HepG2 (cell line): ENCODE measurements around the gene HLF. TPM values are rescaled to one million over a fixed set of nuclear protein-coding genes. Genes with fewer than 3 reads are reported as not detected.
A peak's percentile ranks its signal among the peaks of the same experiment; 100 is the strongest.

Experiments
- ATF1 ChIP-seq: IDR thresholded peaks from 2 replicates; pipeline ENCODE4 v1.6.1; 2016; ENCODE audit warnings: mild to moderate bottlenecking, control low read depth
- BRD4 ChIP-seq: sonication (generic); formaldehyde crosslinking; IDR thresholded peaks from 2 replicates; pipeline ENCODE4 v1.4.0; 2020; ENCODE audit warnings: missing genetic modification reagents
- CCDC6 ChIP-seq: sonication (generic); formaldehyde crosslinking; IDR thresholded peaks from 2 replicates; pipeline ENCODE4 v1.8.1; 2022; ENCODE audit warnings: mild to moderate bottlenecking, missing genetic modification reagents, moderate library complexity
- CHD4 ChIP-seq: fragments of 200-600 bp; sonication (generic); IDR thresholded peaks from 2 replicates; pipeline ENCODE4 v1.7.0; 2017; ENCODE audit warnings: mild to moderate bottlenecking, low read length, borderline replicate concordance
- ETV5 ChIP-seq: IDR thresholded peaks from 2 replicates; pipeline ENCODE4 v1.6.1; 2018; ENCODE audit warnings: missing biosample characterization, missing genetic modification reagents, inconsistent platforms, borderline replicate concordance
- GATA4 ChIP-seq: sonication (generic); IDR thresholded peaks from 2 replicates; pipeline ENCODE4 v1.6.1; 2016; ENCODE audit warnings: antibody characterized with exemption, low read depth, borderline replicate concordance
- HCFC1 ChIP-seq: fragments of 150-350 bp; IDR thresholded peaks from 2 replicates; pipeline ENCODE4 v1.6.1; 2014; ENCODE audit warnings: low read depth, low read length
- KDM1A ChIP-seq: IDR thresholded peaks from 2 replicates; pipeline ENCODE4 v1.6.1; 2016; ENCODE audit warnings: missing compliant biosample characterization
- MBNL3 ChIP-seq: fragments of 250-450 bp; sonication (Bioruptor Pico); conservative IDR thresholded peaks from 2 replicates; pipeline ENCODE4 v1.8.0; 2022; ENCODE audit warnings: mild to moderate bottlenecking, inconsistent platforms
- PAF1 ChIP-seq: IDR thresholded peaks from 2 replicates; pipeline ENCODE4 v1.6.1; 2016; ENCODE audit warnings: missing genetic modification reagents, missing compliant biosample characterization
- PATZ1 ChIP-seq: sonication (generic); formaldehyde crosslinking; IDR thresholded peaks from 2 replicates; pipeline ENCODE4 v1.4.0; 2020; ENCODE audit warnings: missing genetic modification reagents
- POLR2A ChIP-seq, 2 experiments: IDR thresholded peaks; 2 replicates each; pipeline ENCODE4 v1.6.1; 2011; ENCODE audit warnings: low read depth in 2 of 2, low read length in 2 of 2, mild to moderate bottlenecking in 1 of 2, moderate library complexity in 1 of 2; ENCODE audit not compliant: insufficient read depth in 1 of 2
- POLR2G ChIP-seq: fragments of 200-400 bp; formaldehyde crosslinking; IDR thresholded peaks from 2 replicates; pipeline ENCODE4 v1.6.1; 2018; ENCODE audit warnings: mild to moderate bottlenecking, low read depth, low read length, moderate library complexity
- RBFOX2 ChIP-seq: fragments of 200-400 bp; formaldehyde crosslinking; IDR thresholded peaks from 2 replicates; pipeline ENCODE4 v1.6.1; 2017; ENCODE audit warnings: low read depth, mild to moderate bottlenecking, low read length
- REXO4 ChIP-seq: sonication (generic); formaldehyde crosslinking; IDR thresholded peaks from 2 replicates; pipeline ENCODE4 v1.8.0; 2022; ENCODE audit warnings: missing genetic modification reagents, mild to moderate bottlenecking, borderline replicate concordance
- ZFP36L2 ChIP-seq: sonication (generic); formaldehyde crosslinking; IDR thresholded peaks from 2 replicates; pipeline ENCODE4 v1.4.0; 2020; ENCODE audit warnings: missing genetic modification reagents
- ZFP41 ChIP-seq: sonication (generic); formaldehyde crosslinking; IDR thresholded peaks from 2 replicates; pipeline ENCODE4 v1.4.0; 2020; ENCODE audit warnings: mild to moderate bottlenecking, missing genetic modification reagents, borderline replicate concordance
- ZNF335 ChIP-seq: sonication (generic); formaldehyde crosslinking; IDR thresholded peaks from 2 replicates; pipeline ENCODE4 v1.4.0; 2020; ENCODE audit warnings: missing genetic modification reagents
- ZNF44 ChIP-seq: sonication (generic); formaldehyde crosslinking; IDR thresholded peaks from 2 replicates; pipeline ENCODE4 v1.5.1; 2020; ENCODE audit warnings: mild to moderate bottlenecking, missing genetic modification reagents
- ZNF574 ChIP-seq: sonication (generic); formaldehyde crosslinking; IDR thresholded peaks from 2 replicates; pipeline ENCODE4 v1.4.0; 2020; ENCODE audit warnings: missing genetic modification reagents
- ZNF605 ChIP-seq: sonication (generic); formaldehyde crosslinking; IDR thresholded peaks from 2 replicates; pipeline ENCODE4 v1.8.0; 2022; ENCODE audit warnings: mild to moderate bottlenecking, missing genetic modification reagents
- ZNF629 ChIP-seq: sonication (generic); formaldehyde crosslinking; conservative IDR thresholded peaks from 2 replicates; pipeline ENCODE4 v1.5.0; 2020; ENCODE audit warnings: missing genetic modification reagents
- ZNF768 ChIP-seq: sonication (generic); formaldehyde crosslinking; IDR thresholded peaks from 2 replicates; pipeline ENCODE4 v1.4.0; 2020; ENCODE audit warnings: missing genetic modification reagents
- ZNF839 ChIP-seq: sonication (generic); formaldehyde crosslinking; IDR thresholded peaks from 2 replicates; pipeline ENCODE4 v1.4.0; 2020; ENCODE audit warnings: missing genetic modification reagents, mild to moderate bottlenecking, borderline replicate concordance
- polyA plus RNA-seq, 8 experiments: library from polyadenylated mRNA; depleted of rRNA in 3 of 8; stranded (reverse) in 7 of 8; unstranded in 1 of 8; fragments of >200 nt; fragmentation: Illumina TruSeq in 4 of 8; extraction: Trizol in 4 of 8; gene quantifications; 2 replicates each; pipeline versions ENCODE4 v1.2.1 to v1.2.3, GENCODE V29; 2011 to 2016; ENCODE audit warnings: low read depth in 4 of 8, missing spikeins in 1 of 8, mixed read lengths in 1 of 8; ENCODE audit not compliant: insufficient read depth in 1 of 8
- total RNA-seq, 5 experiments: library from RNA; depleted of rRNA; stranded (reverse); fragments of >200 nt; fragmentation: Illumina TruSeq; extraction: Trizol; gene quantifications; 2 replicates each; pipeline ENCODE4 v1.2.3, GENCODE V29; 2016; ENCODE audit warnings: low read depth in 1 of 5

The HLF gene
- total and polyA plus RNA-seq, 2 of the 13 experiments (the other 11 are each of a cell fraction or from before 2014, with no cell fraction given) = 202 to 346 TPM

DNA sequence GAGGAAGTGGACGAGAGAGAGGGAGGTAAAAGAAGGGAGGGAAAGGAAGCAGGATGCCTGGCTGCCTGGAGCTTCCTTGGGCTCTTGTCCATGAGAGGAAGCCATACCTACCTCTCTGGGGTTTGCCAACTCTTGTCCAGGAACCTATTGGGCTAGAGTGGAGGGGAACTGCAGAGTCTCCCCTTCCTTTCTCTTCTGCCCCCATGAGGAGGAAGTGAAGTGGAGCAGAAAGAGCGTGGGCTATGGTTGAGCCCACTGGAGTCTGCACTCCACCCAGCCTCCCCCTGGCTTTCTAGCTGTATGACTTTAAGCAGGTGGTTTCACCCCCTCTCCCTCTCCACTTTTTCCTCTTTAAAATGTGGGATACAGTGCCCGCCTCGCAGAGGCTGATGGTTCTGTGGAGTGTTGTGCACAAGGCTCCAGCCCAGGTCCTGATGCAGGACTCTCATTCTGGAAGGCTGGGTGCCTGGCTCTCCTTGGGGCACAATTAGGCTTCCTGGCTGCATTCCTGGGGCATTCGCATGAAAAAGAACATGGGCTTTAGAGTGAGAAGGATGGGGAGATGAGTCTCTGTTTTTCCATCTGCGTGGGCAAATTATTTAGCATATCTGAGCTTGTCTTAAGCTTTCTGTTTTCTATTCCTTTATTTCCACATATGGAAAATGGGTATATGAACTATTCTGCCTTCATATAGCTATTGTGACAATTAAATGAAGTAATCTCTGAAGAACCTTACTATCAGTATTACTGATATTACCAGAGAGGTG is 40.7 kb downstream of the HLF start (continued):
- no peak for TF ChIP-seq ZNF839 (CRISPR knock-in tag)
- TF ChIP-seq ZNF574 (CRISPR knock-in tag) = peak; percentile 64
- 0 out of 2 replicates have a peak, but pooled peaks have one; percentile 42 for TF ChIP-seq ZFP41 (CRISPR knock-in tag)
- TF ChIP-seq CCDC6 (CRISPR knock-in tag) = 0 out of 2 replicates have a peak, but pooled peaks have one; percentile 11
- TF ChIP-seq BRD4 (CRISPR knock-in tag) = 0 out of 2 replicates have a peak, but pooled peaks have one; percentile 33
- peak; percentile 23; the same call in 1 of the 2 replicates for TF ChIP-seq PATZ1 (CRISPR knock-in tag)
- 0 out of 2 replicates have a peak, but pooled peaks have one; percentile 45 for TF ChIP-seq ZFP36L2 (CRISPR knock-in tag)
- TF ChIP-seq KDM1A (CRISPR knock-in tag) = peak; percentile 24; the same call in 1 of the 2 replicates
- 0 out of 2 replicates have a peak, but pooled peaks have one; percentile 43 for TF ChIP-seq ZNF768 (CRISPR knock-in tag)
- peak; percentile 95 for TF ChIP-seq ZNF629 (CRISPR knock-in tag)
- peak; percentile 21; the same call in 1 of the 2 replicates for TF ChIP-seq ETV5 (CRISPR knock-in tag)
- TF ChIP-seq POLR2A (IDR thresholded peaks at IDR 0.05; ENCODE audit: insufficient read depth in 1 of 2, low read depth in 2 of 2, low read length in 2 of 2) = peak; percentile 47 to 56; a peak in 3 of 4 replicates
- 0 out of 2 replicates have a peak, but pooled peaks have one; percentile 30 for TF ChIP-seq ATF1 (CRISPR knock-in tag)
- 0 out of 2 replicates have a peak, but pooled peaks have one; percentile 9 for TF ChIP-seq GATA4
- TF ChIP-seq MBNL3 = 0 out of 2 replicates have a peak, but pooled peaks have one; percentile 20
- peak; percentile 90; the same call in 1 of the 2 replicates for TF ChIP-seq CHD4
- 0 out of 2 replicates have a peak, but pooled peaks have one; percentile 35 for TF ChIP-seq ZNF335
- TF ChIP-seq ZNF605 = peak; percentile 37; the same call in 1 of the 2 replicates
- TF ChIP-seq HCFC1 = no peak
- TF ChIP-seq POLR2G = peak; percentile 15; the same call in 1 of the 2 replicates
- TF ChIP-seq PAF1 (CRISPR knock-in tag) = 0 out of 2 replicates have a peak, but pooled peaks have one; percentile 10
- TF ChIP-seq RBFOX2 = 0 out of 2 replicates have a peak, but pooled peaks have one; percentile 15
- 0 out of 2 replicates have a peak, but pooled peaks have one; percentile 18 for TF ChIP-seq ZNF44 (CRISPR knock-in tag)
- no peak for TF ChIP-seq REXO4
